ENCODE data around the gene SGSM1. TPM values are rescaled to one million over a fixed set of nuclear protein-coding genes. Genes with fewer than 3 reads are reported as not detected.

The SGSM1 gene
- total RNA-seq (1 to 10 TPM; 3.5 to 4.5 TPM), polyA plus RNA-seq (1 to 10 TPM in 1 of 2 donors, under 1 TPM in 1; 0.57 to 1.9 TPM)
- long read RNA-seq, donor 1: 0 reads
- long read RNA-seq, donor 2: 0 reads
- long read RNA-seq, donor 3: 0 reads
- long read RNA-seq, donor 4: 0 reads
- long read RNA-seq, donor 5: 0 reads

- Histone ChIP-seq H3K9me3 (ENCODE audit: control insufficient read depth in 4 of 4, insufficient read depth in 3 of 4, low read length in 3 of 4) (no peaks in the 10 kb centered on the region), H3K4me3 (peak within 1 kb of the TSS; percentile 66), H3K27me3 (ENCODE audit: control insufficient read depth in 3 of 3, insufficient read depth in 3 of 3, low read length in 2 of 3) (no peaks in the 10 kb centered on the region), H3K36me3 (ENCODE audit: control insufficient read depth in 4 of 4, insufficient read depth in 4 of 4, low read length in 4 of 4) (no peaks in the 10 kb centered on the region), H3K9ac (ENCODE audit: insufficient read depth in 1 of 2, low read length in 2 of 2) (peak within 1 kb of the TSS in 1 of 2 donors; percentile 50), H3K4me1 (ENCODE audit: control insufficient read depth in 5 of 5, insufficient read depth in 5 of 5, low read length in 5 of 5) (peaks cover 0 to 9% (median 0%) of the 10 kb centered on the region in 5 donors), H3K27ac (ENCODE audit: low read depth in 1 of 2, low read length in 1 of 2) (peak within 1 kb of the TSS; percentile 77 to 81)
- ATAC-seq (ENCODE audit: insufficient read depth, low FRiP score) (peak; percentile 90), DNase-seq (peak; percentile 73 to 87 (median 85))
- WGBS, 2 donors: 2 to 5% methylated on average over 71 to 80 of the region's 80 CpGs
- no peak for TF ChIP-seq CTCF (IDR thresholded peaks at IDR 0.05; ENCODE audit: control extremely low read depth, extremely low read depth)
Observed at GRCh38 chr22:24805790-24806662, at the start of gene SGSM1. SGSM1 (plus strand) TSS chr22:24806211; CDS start chr22:24806326, 115 bp downstream.

- no peaks in the 10 kb centered on the region for H3K27me3 ChIP-seq (ENCODE audit: control insufficient read depth in 3 of 3, insufficient read depth in 3 of 3, low read length in 2 of 3)
- H3K4me3 ChIP-seq: no peak overlapping the region
- no peak overlapping the region for H3K27ac ChIP-seq (ENCODE audit: low read depth in 1 of 2, low read length in 1 of 2)
- no peak for ATAC-seq (ENCODE audit: insufficient read depth, low FRiP score)
- peak; percentile 76 for TF ChIP-seq CTCF (IDR thresholded peaks at IDR 0.05; ENCODE audit: control extremely low read depth, extremely low read depth)
- DNase-seq: peak; percentile 57 to 73 (median 72)
- 61 to 62% methylated on average over 12 of the region's 12 CpGs for WGBS, 2 donors
- H3K9ac ChIP-seq (ENCODE audit: insufficient read depth in 1 of 2, low read length in 2 of 2): no peak overlapping the region
- no peaks in the 10 kb centered on the region for H3K9me3 ChIP-seq (ENCODE audit: control insufficient read depth in 4 of 4, insufficient read depth in 3 of 4, low read length in 3 of 4)
- no peaks in the 10 kb centered on the region for H3K4me1 ChIP-seq (ENCODE audit: control insufficient read depth in 5 of 5, insufficient read depth in 5 of 5, low read length in 5 of 5)
- no peaks in the 10 kb centered on the region for H3K36me3 ChIP-seq (ENCODE audit: control insufficient read depth in 4 of 4, insufficient read depth in 4 of 4, low read length in 4 of 4)
Observed at GRCh38 chr22:24758164-24758799, 47.7 kb upstream of the SGSM1 start.

GRCh38 chr22:24759765-24760164 is 46.2 kb upstream of the SGSM1 start:
- H3K4me3 ChIP-seq: no peak overlapping the region
- H3K36me3 ChIP-seq (ENCODE audit: control insufficient read depth in 4 of 4, insufficient read depth in 4 of 4, low read length in 4 of 4): no peaks in the 10 kb centered on the region
- no peaks in the 10 kb centered on the region for H3K27me3 ChIP-seq (ENCODE audit: control insufficient read depth in 3 of 3, insufficient read depth in 3 of 3, low read length in 2 of 3)
- no peak overlapping the region for H3K27ac ChIP-seq (ENCODE audit: low read depth in 1 of 2, low read length in 1 of 2)
- no peak for TF ChIP-seq CTCF (IDR thresholded peaks at IDR 0.05; ENCODE audit: control extremely low read depth, extremely low read depth)
- 46 to 61% methylated on average over 6 of the region's 6 CpGs for WGBS, 2 donors
- no peaks in the 10 kb centered on the region for H3K4me1 ChIP-seq (ENCODE audit: control insufficient read depth in 5 of 5, insufficient read depth in 5 of 5, low read length in 5 of 5)
- ATAC-seq (ENCODE audit: insufficient read depth, low FRiP score) (no peak), DNase-seq (no peak)
- no peaks in the 10 kb centered on the region for H3K9me3 ChIP-seq (ENCODE audit: control insufficient read depth in 4 of 4, insufficient read depth in 3 of 4, low read length in 3 of 4)
- H3K9ac ChIP-seq (ENCODE audit: insufficient read depth in 1 of 2, low read length in 2 of 2): no peak overlapping the region

Measured in lung (tissue), 16 donors.